SK-N-SH (cell line): Measurements from ENCODE around the gene ASMTL.
"Not testable (repeated sequence)": the region's sequence is repeated elsewhere in the genome, so short reads cannot be mapped to it uniquely, and the experiment has no call there.

Experiments
- EP300 ChIP-seq, 2 experiments: IDR thresholded peaks; 2 replicates each; pipeline versions ENCODE4 v1.4.0 to v1.6.1; 2012; ENCODE audit warnings: borderline replicate concordance in 1 of 2, low read depth in 1 of 2, low read length in 1 of 2
- MXI1 ChIP-seq: IDR thresholded peaks from 2 replicates; pipeline ENCODE4 v1.6.1; 2012; ENCODE audit warnings: mild to moderate bottlenecking, low read depth, low read length, improper control_type of control experiment
- RAD21 ChIP-seq: IDR thresholded peaks from 2 replicates; pipeline ENCODE4 v1.6.1; 2012; ENCODE audit warnings: mild to moderate bottlenecking, low read length
- TF ChIP-seq, protein P1 (sequence below): fragments of 200-600 bp; sonication (generic); IDR thresholded peaks from 2 replicates; pipeline ENCODE4 v1.6.1; 2017; ENCODE audit warnings: antibody characterized with exemption, mild to moderate bottlenecking, moderate library complexity
- TF ChIP-seq, protein P2 (sequence below): IDR thresholded peaks from 2 replicates; pipeline ENCODE4 v1.4.0; 2012; ENCODE audit warnings: low read depth, borderline replicate concordance

DNA sequence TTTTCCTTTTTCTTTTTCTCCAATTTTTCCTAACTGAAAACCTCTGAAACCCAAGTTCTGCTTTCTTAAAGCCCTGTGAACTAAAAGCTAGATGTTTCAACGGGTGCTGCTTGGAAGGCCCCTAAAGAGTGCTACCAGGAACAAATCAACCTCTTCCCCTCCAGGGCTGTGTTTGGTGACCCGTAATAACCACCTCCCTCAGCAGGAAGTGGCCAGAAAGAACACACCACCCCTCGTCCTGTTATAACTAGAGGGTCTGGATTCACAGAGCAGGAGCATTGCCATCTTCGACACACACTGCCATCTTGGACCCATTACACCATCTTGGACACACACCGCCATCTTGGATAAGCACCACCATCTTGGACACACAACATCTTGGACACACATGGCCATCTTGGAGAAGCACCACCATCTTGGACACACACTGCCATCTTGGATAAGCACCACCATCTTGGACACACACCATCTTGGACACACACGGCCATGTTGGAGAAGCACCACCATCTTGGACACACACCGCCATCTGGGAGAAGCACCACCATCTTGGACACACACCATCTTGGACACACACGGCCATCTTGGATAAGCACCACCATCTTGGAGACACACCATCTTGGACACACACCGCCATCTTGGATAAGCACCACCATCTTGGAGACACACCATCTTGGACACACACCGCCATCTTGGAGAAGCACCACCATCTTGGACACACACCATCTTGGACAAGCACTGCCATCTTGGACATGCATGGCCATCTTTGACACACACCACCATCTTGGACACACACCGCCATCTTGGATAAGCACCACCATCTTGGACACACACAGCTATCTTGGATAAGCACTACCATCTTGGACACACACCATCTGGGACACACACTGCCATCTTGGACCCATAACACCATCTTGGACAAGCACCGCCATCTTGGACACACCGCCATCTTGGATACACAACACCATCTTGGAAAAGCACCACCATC lies 5.4 kb downstream of the ASMTL start:
- not testable (repeated sequence) for TF ChIP-seq EP300 (IDR thresholded peaks at IDR 0.05; ENCODE audit: borderline replicate concordance in 1 of 2, low read depth in 1 of 2, low read length in 1 of 2); MXI1; RAD21
- TF ChIP-seq, protein P1, sequence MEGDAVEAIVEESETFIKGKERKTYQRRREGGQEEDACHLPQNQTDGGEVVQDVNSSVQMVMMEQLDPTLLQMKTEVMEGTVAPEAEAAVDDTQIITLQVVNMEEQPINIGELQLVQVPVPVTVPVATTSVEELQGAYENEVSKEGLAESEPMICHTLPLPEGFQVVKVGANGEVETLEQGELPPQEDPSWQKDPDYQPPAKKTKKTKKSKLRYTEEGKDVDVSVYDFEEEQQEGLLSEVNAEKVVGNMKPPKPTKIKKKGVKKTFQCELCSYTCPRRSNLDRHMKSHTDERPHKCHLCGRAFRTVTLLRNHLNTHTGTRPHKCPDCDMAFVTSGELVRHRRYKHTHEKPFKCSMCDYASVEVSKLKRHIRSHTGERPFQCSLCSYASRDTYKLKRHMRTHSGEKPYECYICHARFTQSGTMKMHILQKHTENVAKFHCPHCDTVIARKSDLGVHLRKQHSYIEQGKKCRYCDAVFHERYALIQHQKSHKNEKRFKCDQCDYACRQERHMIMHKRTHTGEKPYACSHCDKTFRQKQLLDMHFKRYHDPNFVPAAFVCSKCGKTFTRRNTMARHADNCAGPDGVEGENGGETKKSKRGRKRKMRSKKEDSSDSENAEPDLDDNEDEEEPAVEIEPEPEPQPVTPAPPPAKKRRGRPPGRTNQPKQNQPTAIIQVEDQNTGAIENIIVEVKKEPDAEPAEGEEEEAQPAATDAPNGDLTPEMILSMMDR: not testable (repeated sequence)
- TF ChIP-seq, protein P2, sequence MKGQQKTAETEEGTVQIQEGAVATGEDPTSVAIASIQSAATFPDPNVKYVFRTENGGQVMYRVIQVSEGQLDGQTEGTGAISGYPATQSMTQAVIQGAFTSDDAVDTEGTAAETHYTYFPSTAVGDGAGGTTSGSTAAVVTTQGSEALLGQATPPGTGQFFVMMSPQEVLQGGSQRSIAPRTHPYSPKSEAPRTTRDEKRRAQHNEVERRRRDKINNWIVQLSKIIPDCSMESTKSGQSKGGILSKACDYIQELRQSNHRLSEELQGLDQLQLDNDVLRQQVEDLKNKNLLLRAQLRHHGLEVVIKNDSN: not testable (repeated sequence)
